GDM1 (cell line): ENCODE measurements around the gene PXMP4.

Source experiments
- DNase-seq: peaks from one replicate; lab custom pipeline; 2025; lab: John Stamatoyannopoulos, UW

Gene PXMP4

GRCh38 chr20:33654680-33655161 lies 65.4 kb downstream of the PXMP4 start:
- no peak for DNase-seq

- DNase-seq = no peak
Observed at GRCh38 chr20:33653900-33654596, 66.1 kb downstream of the PXMP4 start.

- peak; percentile 42 for DNase-seq
Observed at GRCh38 chr20:33653218-33653899, 66.8 kb downstream of the PXMP4 start.
